Measurements from ENCODE around the gene SIGLEC12. TPM values are rescaled to one million over a fixed set of nuclear protein-coding genes. Genes with fewer than 3 reads are reported as not detected.

Gene SIGLEC12
- polyA plus RNA-seq, 2 of the 4 experiments (the other 2 are of a cell fraction): not detected

- CTCF ChIA-PET: interaction anchor here (0.7 to 3.7 kb wide), 3 partner anchors 10 to 37 kb away, joined by 3 to 24 read pairs (median 5); no protein-coding TSS in a partner anchor
- Histone ChIP-seq H3K4me1 (no peaks in the 10 kb centered on the region), H3K4me2 (no peak overlapping the region), H3K27ac (no peak overlapping the region), H3K9me3 (peaks cover 5% of the 10 kb centered on the region; the same call in 1 of the 3 replicates), H3K4me3 (no peak overlapping the region)
- POLR2A ChIA-PET: no interaction called here
- FAIRE-seq: no peak
- no peak for ATAC-seq
- DNase-seq (ENCODE audit: low read depth in 1 of 2, low spot score in 1 of 2): no peak
- no peak for TF ChIP-seq JUN (IDR thresholded peaks at IDR 0.05)
- no peak for TF ChIP-seq ZSCAN20 (CRISPR knock-in tag; IDR thresholded peaks at IDR 0.05)
- TF ChIP-seq PHF8 (IDR thresholded peaks at IDR 0.05; ENCODE audit: borderline replicate concordance, low read depth): no peak
- no peak for TF ChIP-seq HOXB5 (CRISPR knock-in tag; IDR thresholded peaks at IDR 0.05)
- TF ChIP-seq CEBPB (IDR thresholded peaks at IDR 0.05): no peak
- no peak for TF ChIP-seq CTCF (IDR thresholded peaks at IDR 0.05)
- TF ChIP-seq REST (IDR thresholded peaks at IDR 0.05): no peak
- WGBS (ENCODE audit: missing lambda C conversion rate): 12% methylated on average over 7 of the region's 8 CpGs
Observed at GRCh38 chr19:51524666-51525264, 23.2 kb upstream of the SIGLEC12 start.

- Histone ChIP-seq H3K4me2 (no peak overlapping the region), H3K27ac (no peak overlapping the region), H3K4me3 (no peak overlapping the region), H3K9me3 (peaks cover 13% of the 10 kb centered on the region; the same call in 2 of the 3 replicates), H3K4me1 (no peaks in the 10 kb centered on the region)
- TF ChIP-seq HEYL (CRISPR knock-in tag; IDR thresholded peaks at IDR 0.05) (no peak), HDAC2 (IDR thresholded peaks at IDR 0.05) (no peak), SREBF2 (IDR thresholded peaks at IDR 0.05) (no peak), CTCF (IDR thresholded peaks at IDR 0.05) (no peak), BHLHE40 (IDR thresholded peaks at IDR 0.05; ENCODE audit: low read depth, low read length) (no peak), POLR2AphosphoS2 (conservative IDR thresholded peaks at IDR 0.05; ENCODE audit: low read length) (no peak), RARB (CRISPR knock-in tag; IDR thresholded peaks at IDR 0.05) (no peak), FOSL2 (IDR thresholded peaks at IDR 0.05) (no peak), FOSL2 (CRISPR knock-in tag; IDR thresholded peaks at IDR 0.05) (no peak), BCL3 (IDR thresholded peaks at IDR 0.05) (no peak), KDM1A (IDR thresholded peaks at IDR 0.05; ENCODE audit: low read depth) (no peak)
- 0% methylated on average over 2 of the region's 2 CpGs for WGBS (ENCODE audit: missing lambda C conversion rate)
- ChIA-PET CTCF (interaction anchor here (0.6 to 1.7 kb wide), 3 partner anchors 95 to 184 kb away, joined by 3 to 6 read pairs (median 3); no protein-coding TSS in a partner anchor), POLR2A (no interaction called here)
- no peak for ATAC-seq
- DNase-seq (ENCODE audit: low read depth in 1 of 2, low spot score in 1 of 2): no peak
- no peak for FAIRE-seq
Observed at GRCh38 chr19:51521781-51522180, 20.2 kb upstream of the SIGLEC12 start.
